Measurements from ENCODE around the gene RBM19. TPM values are rescaled to one million over a fixed set of nuclear protein-coding genes. Genes with fewer than 3 reads are reported as not detected.

RBM19 gene, protein sequence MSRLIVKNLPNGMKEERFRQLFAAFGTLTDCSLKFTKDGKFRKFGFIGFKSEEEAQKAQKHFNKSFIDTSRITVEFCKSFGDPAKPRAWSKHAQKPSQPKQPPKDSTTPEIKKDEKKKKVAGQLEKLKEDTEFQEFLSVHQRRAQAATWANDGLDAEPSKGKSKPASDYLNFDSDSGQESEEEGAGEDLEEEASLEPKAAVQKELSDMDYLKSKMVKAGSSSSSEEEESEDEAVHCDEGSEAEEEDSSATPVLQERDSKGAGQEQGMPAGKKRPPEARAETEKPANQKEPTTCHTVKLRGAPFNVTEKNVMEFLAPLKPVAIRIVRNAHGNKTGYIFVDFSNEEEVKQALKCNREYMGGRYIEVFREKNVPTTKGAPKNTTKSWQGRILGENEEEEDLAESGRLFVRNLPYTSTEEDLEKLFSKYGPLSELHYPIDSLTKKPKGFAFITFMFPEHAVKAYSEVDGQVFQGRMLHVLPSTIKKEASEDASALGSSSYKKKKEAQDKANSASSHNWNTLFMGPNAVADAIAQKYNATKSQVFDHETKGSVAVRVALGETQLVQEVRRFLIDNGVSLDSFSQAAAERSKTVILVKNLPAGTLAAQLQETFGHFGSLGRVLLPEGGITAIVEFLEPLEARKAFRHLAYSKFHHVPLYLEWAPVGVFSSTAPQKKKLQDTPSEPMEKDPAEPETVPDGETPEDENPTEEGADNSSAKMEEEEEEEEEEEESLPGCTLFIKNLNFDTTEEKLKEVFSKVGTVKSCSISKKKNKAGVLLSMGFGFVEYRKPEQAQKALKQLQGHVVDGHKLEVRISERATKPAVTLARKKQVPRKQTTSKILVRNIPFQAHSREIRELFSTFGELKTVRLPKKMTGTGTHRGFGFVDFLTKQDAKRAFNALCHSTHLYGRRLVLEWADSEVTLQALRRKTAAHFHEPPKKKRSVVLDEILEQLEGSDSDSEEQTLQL
- polyA plus RNA-seq = 27.2 TPM
- long read RNA-seq, donor 1, partial matches to known transcripts = 0 of 2 reads
- long read RNA-seq, donor 1, other reads (novel, unspliced or antisense) = 0 of 2 reads
- long read RNA-seq, donor 2 = 0 reads
- long read RNA-seq, donor 3 = 0 reads
- long read RNA-seq, donor 4 = 0 reads
- long read RNA-seq, donor 5, full-length matches to known transcripts = 1 of 1 reads
- long read RNA-seq, donor 5, partial matches to known transcripts = 0 of 1 reads
- long read RNA-seq, donor 5, other reads (novel, unspliced or antisense) = 0 of 1 reads
- long read RNA-seq, donor 6, partial matches to known transcripts = 5 of 5 reads
- long read RNA-seq, donor 6, other reads (novel, unspliced or antisense) = 0 of 5 reads
- long read RNA-seq, donor 7 = 0 reads
- long read RNA-seq, donor 8, full-length matches to known transcripts = 1 of 1 reads
- long read RNA-seq, donor 8, partial matches to known transcripts = 0 of 1 reads
- long read RNA-seq, donor 8, other reads (novel, unspliced or antisense) = 0 of 1 reads
- long read RNA-seq, donor 9, full-length matches to known transcripts = 1 of 1 reads
- long read RNA-seq, donor 9, partial matches to known transcripts = 0 of 1 reads
- long read RNA-seq, donor 9, other reads (novel, unspliced or antisense) = 0 of 1 reads
- long read RNA-seq, donor 10, full-length matches to known transcripts = 1 of 1 reads
- long read RNA-seq, donor 10, partial matches to known transcripts = 0 of 1 reads
- long read RNA-seq, donor 10, other reads (novel, unspliced or antisense) = 0 of 1 reads
- long read RNA-seq, donor 11 = 0 reads

DNA sequence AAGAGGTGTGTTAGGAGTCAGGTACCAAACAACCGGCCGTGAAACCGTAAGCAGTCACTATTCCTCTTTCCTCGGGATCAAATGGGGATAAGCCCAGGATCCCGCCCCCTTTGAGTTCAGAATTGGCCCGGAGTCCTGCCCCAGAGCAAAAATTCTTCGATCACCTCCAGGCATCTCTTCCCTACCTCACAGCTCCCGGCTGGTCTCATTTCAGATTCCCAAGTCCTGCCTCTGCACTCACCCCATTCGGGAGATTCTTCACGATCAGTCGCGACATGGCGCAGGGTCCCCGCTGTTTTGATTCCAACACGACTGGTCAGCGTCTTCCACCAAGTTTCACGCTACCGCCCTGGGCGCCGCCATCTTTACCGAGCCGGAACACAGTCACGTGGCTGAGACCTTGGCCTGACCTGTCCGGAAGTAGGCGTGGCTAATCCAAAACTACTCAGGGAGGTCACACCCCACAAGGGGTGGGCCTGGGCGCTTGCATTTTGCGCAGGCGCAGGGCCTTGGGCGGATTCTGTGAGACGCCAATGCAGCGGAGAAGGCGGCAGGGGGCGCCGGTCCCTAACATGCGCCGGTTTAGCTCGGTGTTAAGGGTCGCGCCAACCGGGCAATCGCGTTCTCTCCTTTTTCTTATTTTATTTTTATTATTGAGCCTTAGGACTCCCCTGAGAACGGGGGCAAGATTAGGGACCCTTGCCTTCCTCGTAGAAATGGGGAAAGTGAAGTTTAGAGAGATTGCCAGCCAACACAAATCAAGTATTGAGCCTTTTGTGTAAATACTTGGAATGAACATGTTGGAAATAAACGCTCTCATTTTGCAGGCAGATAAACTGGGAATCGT, at the start of gene RBM19:
TSS of gene RBM19 (minus strand) at position 375 of the 847 bp plus-strand sequence. CDS start at position 277, 98 bp downstream.
- Histone ChIP-seq H3K27ac (ENCODE audit: low read length) (peak within 1 kb of the TSS; percentile 8), H3K4me1 (ENCODE audit: control insufficient read depth, insufficient read depth, low read length) (peaks cover 2% of the 10 kb centered on the region), H3K36me3 (ENCODE audit: control insufficient read depth, insufficient read depth, low read length) (peaks cover 14% of the 10 kb centered on the region), H3K9me3 (ENCODE audit: control insufficient read depth, low read depth, low read length) (no peaks in the 10 kb centered on the region), H3K4me3 (ENCODE audit: low read length) (peak within 1 kb of the TSS; percentile 75), H3K27me3 (ENCODE audit: control insufficient read depth, insufficient read depth, low read length) (peaks cover 9% of the 10 kb centered on the region)
- 0% methylated on average over 2 of the region's 46 CpGs for WGBS (ENCODE audit: insufficient coverage, low lambda C conversion rate)
- DNase-seq = peak; percentile 96 to 98

DNA sequence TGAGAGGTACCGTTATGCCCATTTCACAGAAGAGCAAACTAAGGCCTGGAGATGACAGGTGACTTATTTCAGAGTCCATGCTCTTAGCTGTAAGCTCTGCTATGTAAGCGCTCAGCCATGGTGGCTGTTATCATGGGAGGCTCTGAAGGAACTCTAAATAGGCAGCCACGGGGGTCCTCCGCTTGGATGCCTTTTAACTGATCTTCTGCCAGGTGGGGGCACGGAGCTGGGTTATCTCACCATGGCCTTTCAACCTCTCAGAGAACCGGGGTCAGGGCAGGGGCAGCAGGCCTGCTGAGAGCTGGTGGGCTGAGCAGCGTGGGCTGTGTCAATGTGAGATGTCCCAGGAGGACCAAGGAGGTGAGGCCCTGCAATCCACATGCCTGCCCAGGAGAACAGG, 49.7 kb upstream of the RBM19 start:
- WGBS (ENCODE audit: insufficient coverage, low lambda C conversion rate) = no CpG with 5 or more reads among the region's 7 CpGs

DNA sequence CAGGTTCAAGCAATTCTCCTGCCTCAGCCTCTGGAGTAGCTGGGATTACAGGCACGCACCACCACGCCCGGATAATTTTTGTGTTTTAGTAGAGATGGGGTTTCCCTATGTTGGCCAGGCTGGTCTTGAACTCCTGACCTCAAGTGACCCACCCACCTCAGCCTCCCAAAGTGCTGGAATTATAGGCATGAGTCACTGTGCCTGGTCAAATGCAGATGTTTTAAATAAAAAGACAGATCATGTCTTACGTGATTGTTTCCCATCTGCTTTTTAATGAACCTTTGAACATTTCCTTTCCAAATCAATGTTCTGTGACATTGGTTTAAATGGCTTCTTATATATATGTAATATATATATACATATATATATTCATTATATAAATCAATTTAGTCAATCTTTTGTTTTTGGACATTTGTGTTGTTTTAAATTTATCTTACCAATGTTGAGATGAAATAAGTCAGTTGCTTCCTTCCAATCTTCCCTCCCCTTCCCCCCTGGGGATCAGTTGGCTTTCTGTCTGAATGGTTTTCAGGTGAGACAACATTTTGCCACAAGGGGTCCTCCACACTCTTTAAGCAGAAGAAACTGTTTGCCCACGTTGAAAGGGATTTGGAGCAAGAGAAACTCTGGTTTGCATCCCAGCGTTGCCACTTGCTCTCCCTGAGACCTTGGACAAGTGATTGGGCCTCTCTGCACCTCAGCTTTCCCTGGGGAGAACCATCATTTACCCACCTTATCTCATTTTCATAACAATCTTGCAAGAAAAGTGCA, 47.6 kb upstream of the RBM19 start:
- H3K36me3 ChIP-seq (ENCODE audit: control insufficient read depth, insufficient read depth, low read length) = no peaks in the 10 kb centered on the region
- no peak overlapping the region for H3K27ac ChIP-seq (ENCODE audit: low read length)
- H3K4me1 ChIP-seq (ENCODE audit: control insufficient read depth, insufficient read depth, low read length) = no peaks in the 10 kb centered on the region
- peaks cover 19% of the 10 kb centered on the region for H3K27me3 ChIP-seq (ENCODE audit: control insufficient read depth, insufficient read depth, low read length)
- no CpG with 5 or more reads among the region's 6 CpGs for WGBS (ENCODE audit: insufficient coverage, low lambda C conversion rate)
- no peaks in the 10 kb centered on the region for H3K9me3 ChIP-seq (ENCODE audit: control insufficient read depth, low read depth, low read length)
- no peak overlapping the region for H3K4me3 ChIP-seq (ENCODE audit: low read length)
- no peak for DNase-seq

More for the DNA sequence above, 49.7 kb upstream of the RBM19 start:
- Histone ChIP-seq H3K4me3 (ENCODE audit: low read length) (no peak overlapping the region), H3K4me1 (ENCODE audit: control insufficient read depth, insufficient read depth, low read length) (no peaks in the 10 kb centered on the region), H3K27me3 (ENCODE audit: control insufficient read depth, insufficient read depth, low read length) (peaks cover 17% of the 10 kb centered on the region), H3K9me3 (ENCODE audit: control insufficient read depth, low read depth, low read length) (no peaks in the 10 kb centered on the region), H3K27ac (ENCODE audit: low read length) (no peak overlapping the region), H3K36me3 (ENCODE audit: control insufficient read depth, insufficient read depth, low read length) (no peaks in the 10 kb centered on the region)
- DNase-seq = no peak

DNA sequence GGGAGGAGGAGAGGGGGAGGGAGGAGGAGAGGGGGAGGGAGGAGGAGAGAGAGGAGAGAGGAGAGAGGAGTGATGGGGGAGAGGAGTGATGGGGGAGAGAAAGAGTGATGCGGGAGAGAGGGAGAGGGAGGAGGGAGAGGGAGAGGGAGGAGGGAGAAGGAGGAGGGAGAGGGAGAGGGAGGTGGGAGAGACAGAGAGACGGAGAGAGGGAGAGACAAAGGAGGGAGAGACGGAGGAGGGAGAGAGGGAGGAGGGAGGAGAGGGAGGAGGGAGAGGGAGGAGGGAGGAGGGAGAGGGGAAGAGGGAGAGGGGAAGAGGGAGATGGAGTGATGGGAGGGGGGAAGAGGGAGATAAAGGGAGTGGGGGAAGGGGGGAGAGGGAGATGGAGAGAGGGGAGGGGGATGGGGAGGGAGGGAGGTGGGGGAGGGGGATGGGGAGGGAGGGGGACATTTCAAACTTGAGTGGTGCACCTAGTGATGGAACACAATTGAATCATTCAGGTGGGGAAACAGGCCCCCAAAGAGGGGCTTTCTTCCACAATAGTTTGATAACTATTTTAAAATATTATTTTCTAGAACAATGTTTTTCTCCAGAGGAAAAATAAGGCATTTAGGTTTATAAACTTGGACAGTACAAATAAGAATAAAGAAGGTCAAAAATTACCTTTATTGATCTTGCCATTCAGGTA, 46.8 kb upstream of the RBM19 start:
- no peaks in the 10 kb centered on the region for H3K4me1 ChIP-seq (ENCODE audit: control insufficient read depth, insufficient read depth, low read length)
- no peak overlapping the region for H3K27ac ChIP-seq (ENCODE audit: low read length)
- no peaks in the 10 kb centered on the region for H3K36me3 ChIP-seq (ENCODE audit: control insufficient read depth, insufficient read depth, low read length)
- H3K4me3 ChIP-seq (ENCODE audit: low read length) = no peak overlapping the region
- WGBS (ENCODE audit: insufficient coverage, low lambda C conversion rate) = no CpG with 5 or more reads among the region's 3 CpGs
- DNase-seq = no peak
- peaks cover 18% of the 10 kb centered on the region for H3K27me3 ChIP-seq (ENCODE audit: control insufficient read depth, insufficient read depth, low read length)
- no peaks in the 10 kb centered on the region for H3K9me3 ChIP-seq (ENCODE audit: control insufficient read depth, low read depth, low read length)

DNA sequence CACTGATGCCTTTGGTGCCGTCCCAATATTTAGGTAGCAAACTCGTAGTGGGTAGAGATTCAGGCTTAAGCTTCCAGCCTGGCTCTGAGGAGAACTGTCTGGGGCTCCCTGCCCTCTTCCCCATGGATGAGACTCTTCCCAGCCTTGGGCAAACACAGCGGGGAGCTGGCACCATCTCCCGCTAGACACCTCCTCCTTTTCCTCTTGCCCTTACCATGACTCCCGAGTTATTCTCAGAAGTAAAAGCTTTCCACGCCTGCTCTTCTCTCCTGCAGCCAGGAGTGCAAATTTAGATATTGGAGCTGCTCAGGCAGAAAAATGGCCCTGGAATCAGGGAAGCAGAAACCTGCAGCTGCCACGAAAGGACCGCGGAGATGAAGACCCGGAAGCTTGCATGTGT, 45.6 kb upstream of the RBM19 start:
- H3K9me3 ChIP-seq (ENCODE audit: control insufficient read depth, low read depth, low read length) = no peaks in the 10 kb centered on the region
- WGBS (ENCODE audit: insufficient coverage, low lambda C conversion rate) = no CpG with 5 or more reads among the region's 10 CpGs
- no peak overlapping the region for H3K4me3 ChIP-seq (ENCODE audit: low read length)
- no peaks in the 10 kb centered on the region for H3K4me1 ChIP-seq (ENCODE audit: control insufficient read depth, insufficient read depth, low read length)
- H3K27me3 ChIP-seq (ENCODE audit: control insufficient read depth, insufficient read depth, low read length) = peaks cover 14% of the 10 kb centered on the region
- no peaks in the 10 kb centered on the region for H3K36me3 ChIP-seq (ENCODE audit: control insufficient read depth, insufficient read depth, low read length)
- DNase-seq = no peak
- no peak overlapping the region for H3K27ac ChIP-seq (ENCODE audit: low read length)

DNA sequence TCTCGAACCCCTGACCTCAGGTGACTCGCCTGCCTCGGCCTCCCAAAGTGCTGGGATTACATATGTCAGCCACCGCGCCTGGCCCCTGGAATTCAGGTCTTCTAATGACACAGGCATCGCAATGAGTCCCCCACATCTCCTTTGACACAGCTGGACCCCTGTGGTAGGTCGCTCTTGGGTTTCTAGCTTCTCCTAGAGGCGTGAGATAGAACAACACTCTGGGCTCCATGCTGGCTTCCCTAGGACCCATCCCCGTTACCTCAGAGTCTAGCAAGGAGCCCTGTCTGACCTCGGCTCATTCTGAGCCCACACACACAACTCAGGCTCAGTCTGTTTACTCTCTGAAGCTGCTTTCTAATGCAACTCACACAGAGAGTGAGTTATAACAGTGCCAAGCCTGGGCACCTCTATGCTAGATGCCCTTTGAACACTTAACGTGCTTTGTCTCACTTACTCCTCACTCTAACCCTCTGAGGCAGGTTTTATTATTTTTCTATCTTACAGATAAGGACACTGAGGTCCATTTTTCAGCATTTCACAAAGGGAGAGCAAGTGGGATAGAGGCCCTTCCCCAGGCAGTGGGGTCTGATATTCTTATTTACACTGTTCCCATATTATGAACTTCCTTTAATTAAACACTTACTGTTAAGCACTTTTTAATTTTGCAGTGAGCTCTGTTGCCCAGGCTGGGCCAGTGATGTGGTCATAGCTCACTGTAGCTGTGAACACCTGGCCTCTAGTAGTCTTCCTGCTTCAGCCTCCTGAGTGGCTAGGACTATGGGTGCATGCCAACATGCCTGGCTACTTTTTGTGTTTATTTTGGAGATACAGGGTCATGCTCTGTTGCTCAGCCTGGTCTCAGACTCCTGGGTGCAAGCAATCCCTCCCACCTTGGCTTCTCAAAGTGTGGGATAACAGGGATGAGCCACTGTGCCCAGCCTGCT, 40.6 kb upstream of the RBM19 start:
- H3K27me3 ChIP-seq (ENCODE audit: control insufficient read depth, insufficient read depth, low read length) = peaks cover 14% of the 10 kb centered on the region
- H3K4me3 ChIP-seq (ENCODE audit: low read length) = no peak overlapping the region
- WGBS (ENCODE audit: insufficient coverage, low lambda C conversion rate) = no CpG with 5 or more reads among the region's 11 CpGs
- DNase-seq = no peak
- H3K36me3 ChIP-seq (ENCODE audit: control insufficient read depth, insufficient read depth, low read length) = no peaks in the 10 kb centered on the region
- H3K9me3 ChIP-seq (ENCODE audit: control insufficient read depth, low read depth, low read length) = no peaks in the 10 kb centered on the region
- no peaks in the 10 kb centered on the region for H3K4me1 ChIP-seq (ENCODE audit: control insufficient read depth, insufficient read depth, low read length)
- no peak overlapping the region for H3K27ac ChIP-seq (ENCODE audit: low read length)

DNA sequence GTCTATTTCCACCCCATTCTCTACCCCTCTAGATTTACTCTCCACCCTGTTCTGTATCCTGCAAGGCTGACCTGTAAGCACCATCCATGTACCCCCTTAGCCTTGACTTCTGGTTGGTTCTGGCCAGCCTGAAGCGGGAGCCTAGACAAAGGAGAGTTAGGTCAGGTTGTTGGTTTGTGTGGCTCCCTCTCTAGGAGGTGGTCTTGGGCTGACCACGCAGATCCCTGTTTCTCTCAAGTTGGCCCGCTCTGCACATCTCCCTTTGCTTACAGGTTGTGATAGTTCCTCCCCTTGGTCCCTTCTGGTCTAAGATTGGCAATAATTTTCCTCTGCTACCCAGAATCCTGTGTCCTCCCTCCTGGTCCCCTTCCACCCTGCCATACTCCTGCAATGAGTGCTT, 38.3 kb upstream of the RBM19 start:
- WGBS (ENCODE audit: insufficient coverage, low lambda C conversion rate) = no CpG with 5 or more reads among the region's 3 CpGs
- H3K9me3 ChIP-seq (ENCODE audit: control insufficient read depth, low read depth, low read length) = no peaks in the 10 kb centered on the region
- H3K27me3 ChIP-seq (ENCODE audit: control insufficient read depth, insufficient read depth, low read length) = peaks cover 11% of the 10 kb centered on the region
- no peaks in the 10 kb centered on the region for H3K4me1 ChIP-seq (ENCODE audit: control insufficient read depth, insufficient read depth, low read length)
- DNase-seq = no peak
- no peak overlapping the region for H3K27ac ChIP-seq (ENCODE audit: low read length)
- no peak overlapping the region for H3K4me3 ChIP-seq (ENCODE audit: low read length)
- no peaks in the 10 kb centered on the region for H3K36me3 ChIP-seq (ENCODE audit: control insufficient read depth, insufficient read depth, low read length)
